ENCODE results near the gene BCL7A.
"Not testable (repeated sequence)": the region's sequence is repeated elsewhere in the genome, so short reads cannot be mapped to it uniquely, and the experiment has no call there.

- TF ChIP-seq CTCF (IDR thresholded peaks at IDR 0.05); EP300 (IDR thresholded peaks at IDR 0.05); FOXS1 (CRISPR knock-in tag; IDR thresholded peaks at IDR 0.05); MYC (IDR thresholded peaks at IDR 0.05; ENCODE audit: borderline replicate concordance, low read length); JUNB (IDR thresholded peaks at IDR 0.05); NFE2L2 (conservative IDR thresholded peaks at IDR 0.05; ENCODE audit: low read length); RFX5 (IDR thresholded peaks at IDR 0.05); POLR2AphosphoS2 (conservative IDR thresholded peaks at IDR 0.05; ENCODE audit: low read length); USF2 (IDR thresholded peaks at IDR 0.05): not testable (repeated sequence)
- TF ChIP-seq, protein P1, sequence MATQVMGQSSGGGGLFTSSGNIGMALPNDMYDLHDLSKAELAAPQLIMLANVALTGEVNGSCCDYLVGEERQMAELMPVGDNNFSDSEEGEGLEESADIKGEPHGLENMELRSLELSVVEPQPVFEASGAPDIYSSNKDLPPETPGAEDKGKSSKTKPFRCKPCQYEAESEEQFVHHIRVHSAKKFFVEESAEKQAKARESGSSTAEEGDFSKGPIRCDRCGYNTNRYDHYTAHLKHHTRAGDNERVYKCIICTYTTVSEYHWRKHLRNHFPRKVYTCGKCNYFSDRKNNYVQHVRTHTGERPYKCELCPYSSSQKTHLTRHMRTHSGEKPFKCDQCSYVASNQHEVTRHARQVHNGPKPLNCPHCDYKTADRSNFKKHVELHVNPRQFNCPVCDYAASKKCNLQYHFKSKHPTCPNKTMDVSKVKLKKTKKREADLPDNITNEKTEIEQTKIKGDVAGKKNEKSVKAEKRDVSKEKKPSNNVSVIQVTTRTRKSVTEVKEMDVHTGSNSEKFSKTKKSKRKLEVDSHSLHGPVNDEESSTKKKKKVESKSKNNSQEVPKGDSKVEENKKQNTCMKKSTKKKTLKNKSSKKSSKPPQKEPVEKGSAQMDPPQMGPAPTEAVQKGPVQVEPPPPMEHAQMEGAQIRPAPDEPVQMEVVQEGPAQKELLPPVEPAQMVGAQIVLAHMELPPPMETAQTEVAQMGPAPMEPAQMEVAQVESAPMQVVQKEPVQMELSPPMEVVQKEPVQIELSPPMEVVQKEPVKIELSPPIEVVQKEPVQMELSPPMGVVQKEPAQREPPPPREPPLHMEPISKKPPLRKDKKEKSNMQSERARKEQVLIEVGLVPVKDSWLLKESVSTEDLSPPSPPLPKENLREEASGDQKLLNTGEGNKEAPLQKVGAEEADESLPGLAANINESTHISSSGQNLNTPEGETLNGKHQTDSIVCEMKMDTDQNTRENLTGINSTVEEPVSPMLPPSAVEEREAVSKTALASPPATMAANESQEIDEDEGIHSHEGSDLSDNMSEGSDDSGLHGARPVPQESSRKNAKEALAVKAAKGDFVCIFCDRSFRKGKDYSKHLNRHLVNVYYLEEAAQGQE (IDR thresholded peaks at IDR 0.05): not testable (repeated sequence)
These were observed 33.2 kb upstream of the BCL7A start for GRCh38 chr12:121988519-121988918.

Data from A549 (cell line).